Panc1 (cell line): ENCODE measurements around the gene AMZ1. TPM values are rescaled to one million over a fixed set of nuclear protein-coding genes. Genes with fewer than 3 reads are reported as not detected.

Experiments used
- ATAC-seq: fragments of 200-7000 bp; cut with Tn5 transposase; 2 replicates; pipeline ENCODE4 v1.9.1; 2020; ENCODE audit warnings: mild to moderate bottlenecking, moderate library complexity
- BruUV-seq: library from RNA; stranded (reverse); fragments of 400-500 nt; replicated peaks from 2 replicates; lab custom pipeline; 2021; lab: Mats Ljungman, UMichigan
- CTCF ChIA-PET: fragments of 300-600 bp; sonication (Branson Sonifier 250); formaldehyde crosslinking; loops from one replicate; lab custom pipeline; 2022; ENCODE audit warnings: antibody characterized with exemption; lab: Charles Lee
- POLR2A ChIA-PET: fragments of 300-600 bp; sonication (Branson Sonifier 250); formaldehyde crosslinking; loops from one replicate; lab custom pipeline; 2022; ENCODE audit warnings: antibody characterized with exemption; lab: Charles Lee
- DNase-seq: peaks from one replicate; pipeline ENCODE4 v3.0.0-alpha.2; 2010; ENCODE audit warnings: low read depth, low spot score
- H3K27ac ChIP-seq: 2 replicates; pipeline ENCODE4 v1.5.1; 2011; ENCODE audit warnings: mild to moderate bottlenecking, low read length, inconsistent platforms
- H3K27me3 ChIP-seq: fragments of 200-500 bp; sonication (Bioruptor generic); 2 replicates; pipeline ENCODE4 v1.6.0; 2014; ENCODE audit warnings: low read length, inconsistent platforms; ENCODE audit not compliant: control insufficient read depth, insufficient read depth
- H3K36me3 ChIP-seq: fragments of 200-500 bp; sonication (Bioruptor generic); 2 replicates; pipeline ENCODE4 v1.5.1; 2014; ENCODE audit warnings: inconsistent platforms, mild to moderate bottlenecking, low read length, moderate library complexity; ENCODE audit not compliant: control insufficient read depth, insufficient read depth
- H3K4me1 ChIP-seq: 2 replicates; pipeline ENCODE4 v1.5.1; 2011; ENCODE audit warnings: inconsistent platforms, mild to moderate bottlenecking, low read length, moderate library complexity; ENCODE audit not compliant: control insufficient read depth, insufficient read depth
- H3K4me3 ChIP-seq, 2 experiments: 2 replicates each; pipeline ENCODE4 v1.5.1; 2011 to 2012; ENCODE audit warnings: low read depth in 2 of 2, low read length in 2 of 2, mild to moderate bottlenecking in 2 of 2, inconsistent platforms in 1 of 2, moderate library complexity in 1 of 2
- H3K9me3 ChIP-seq: fragments of 200-500 bp; sonication (Bioruptor generic); 2 replicates; pipeline ENCODE4 v1.5.1; 2014; ENCODE audit warnings: low read depth, mild to moderate bottlenecking, inconsistent platforms, low read length, moderate library complexity; ENCODE audit not compliant: control insufficient read depth, insufficient read depth
- POLR2AphosphoS5 ChIP-seq: IDR thresholded peaks from 2 replicates; pipeline ENCODE4 v1.6.1; 2012; ENCODE audit warnings: mild to moderate bottlenecking, low read depth, low read length, moderate library complexity
- SIN3A ChIP-seq: IDR thresholded peaks from 2 replicates; pipeline ENCODE4 v1.6.1; 2012; ENCODE audit warnings: low read depth, mild to moderate bottlenecking, low read length, moderate library complexity, borderline replicate concordance; ENCODE audit not compliant: insufficient read depth
- TCF7L2 ChIP-seq: IDR thresholded peaks from 2 replicates; pipeline ENCODE4 v1.6.1; 2011; ENCODE audit warnings: mild to moderate bottlenecking, low read depth, low read length, inconsistent platforms
- in situ Hi-C: cut with HindIII; loops from 2 replicates; pipeline ENCODE4 v1.10.0; 2016; ENCODE audit warnings: low sequenced_read_pairs, low pct_unique_long_range_greater_than_20kb
- intact Hi-C: fragments of 100-400 bp; cut with micrococcal nuclease; formaldehyde crosslinking; loops from one replicate; pipeline ENCODE4 v1.10.0; 2022; ENCODE audit not compliant: unreplicated experiment
- total RNA-seq: library from RNA; stranded (reverse); gene quantifications from one replicate; pipeline ENCODE4 v1.2.1, GENCODE V29; 2021; ENCODE audit not compliant: unreplicated experiment
- TF ChIP-seq, protein P1 (sequence below), 2 experiments: IDR thresholded peaks; 2 replicates each; pipeline ENCODE4 v1.6.1; 2011 to 2012; ENCODE audit warnings: low read depth in 2 of 2, control low read depth in 1 of 2, low read length in 1 of 2, mild to moderate bottlenecking in 1 of 2, moderate library complexity in 1 of 2; ENCODE audit not compliant: insufficient read depth in 1 of 2
- TF ChIP-seq, protein P2 (sequence below): fragments of 450-650 bp; IDR thresholded peaks from 2 replicates; pipeline ENCODE4 v1.5.1; 2017; ENCODE audit warnings: mild to moderate bottlenecking

AMZ1 gene
- total RNA-seq, 1 experiment from 2014 or later = 0.57 TPM

DNA sequence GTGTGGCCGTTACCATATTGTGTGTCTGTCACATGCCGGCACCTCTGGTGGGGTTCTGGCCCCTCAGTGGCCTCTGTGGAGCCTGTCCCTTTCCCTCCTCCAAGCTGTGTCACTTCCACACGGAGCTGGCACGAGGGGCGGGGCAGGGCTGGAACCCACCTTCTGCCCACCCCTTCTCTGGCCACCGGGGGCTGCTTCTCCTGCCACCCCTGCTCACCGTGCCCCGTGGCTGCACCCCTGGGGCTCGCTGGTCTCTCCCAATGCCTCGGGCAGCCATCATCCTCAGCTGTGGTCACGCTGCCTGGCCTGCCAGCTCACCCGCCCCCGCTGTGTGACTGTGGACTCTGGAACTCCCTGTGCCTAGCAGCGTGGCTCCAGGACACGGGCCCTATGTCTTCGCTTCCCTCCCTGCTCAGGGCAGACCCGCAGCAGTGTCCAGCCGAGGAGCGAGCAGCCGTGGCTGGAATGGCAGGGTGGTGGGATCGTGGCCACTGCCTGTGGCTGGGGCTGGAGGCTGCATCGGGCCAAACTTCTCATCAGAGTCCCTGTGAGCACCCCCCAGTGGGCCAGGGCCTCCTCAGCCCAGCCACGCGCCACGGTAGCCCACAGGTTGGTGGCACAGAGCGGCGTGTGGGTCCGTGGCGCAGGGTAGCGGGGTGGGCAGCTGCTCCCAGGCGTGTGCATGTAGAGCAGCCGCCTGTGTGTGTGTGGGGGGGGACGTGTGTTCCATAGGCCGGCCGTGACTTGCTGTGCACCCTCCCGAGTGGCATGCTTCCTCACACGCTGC lies 48.1 kb upstream of the AMZ1 start:
- in situ Hi-C loops (no loop called here), intact Hi-C loops (no loop called here)
- CTCF ChIA-PET = no interaction called here
- DNase-seq (no peak), ATAC-seq (no peak)
- POLR2A ChIA-PET = no interaction called here
- Histone ChIP-seq H3K9me3 (no peaks in the 10 kb centered on the region), H3K27me3 (no peaks in the 10 kb centered on the region), H3K27ac (peak overlapping the region; percentile 96), H3K36me3 (no peaks in the 10 kb centered on the region), H3K4me1 (peaks cover 96% of the 10 kb centered on the region), H3K4me3 (no peak overlapping the region)
- BruUV-seq = no TSS peak
- TF ChIP-seq POLR2AphosphoS5 (no peak), TCF7L2 (no peak), SIN3A (no peak)
- TF ChIP-seq, protein P1, sequence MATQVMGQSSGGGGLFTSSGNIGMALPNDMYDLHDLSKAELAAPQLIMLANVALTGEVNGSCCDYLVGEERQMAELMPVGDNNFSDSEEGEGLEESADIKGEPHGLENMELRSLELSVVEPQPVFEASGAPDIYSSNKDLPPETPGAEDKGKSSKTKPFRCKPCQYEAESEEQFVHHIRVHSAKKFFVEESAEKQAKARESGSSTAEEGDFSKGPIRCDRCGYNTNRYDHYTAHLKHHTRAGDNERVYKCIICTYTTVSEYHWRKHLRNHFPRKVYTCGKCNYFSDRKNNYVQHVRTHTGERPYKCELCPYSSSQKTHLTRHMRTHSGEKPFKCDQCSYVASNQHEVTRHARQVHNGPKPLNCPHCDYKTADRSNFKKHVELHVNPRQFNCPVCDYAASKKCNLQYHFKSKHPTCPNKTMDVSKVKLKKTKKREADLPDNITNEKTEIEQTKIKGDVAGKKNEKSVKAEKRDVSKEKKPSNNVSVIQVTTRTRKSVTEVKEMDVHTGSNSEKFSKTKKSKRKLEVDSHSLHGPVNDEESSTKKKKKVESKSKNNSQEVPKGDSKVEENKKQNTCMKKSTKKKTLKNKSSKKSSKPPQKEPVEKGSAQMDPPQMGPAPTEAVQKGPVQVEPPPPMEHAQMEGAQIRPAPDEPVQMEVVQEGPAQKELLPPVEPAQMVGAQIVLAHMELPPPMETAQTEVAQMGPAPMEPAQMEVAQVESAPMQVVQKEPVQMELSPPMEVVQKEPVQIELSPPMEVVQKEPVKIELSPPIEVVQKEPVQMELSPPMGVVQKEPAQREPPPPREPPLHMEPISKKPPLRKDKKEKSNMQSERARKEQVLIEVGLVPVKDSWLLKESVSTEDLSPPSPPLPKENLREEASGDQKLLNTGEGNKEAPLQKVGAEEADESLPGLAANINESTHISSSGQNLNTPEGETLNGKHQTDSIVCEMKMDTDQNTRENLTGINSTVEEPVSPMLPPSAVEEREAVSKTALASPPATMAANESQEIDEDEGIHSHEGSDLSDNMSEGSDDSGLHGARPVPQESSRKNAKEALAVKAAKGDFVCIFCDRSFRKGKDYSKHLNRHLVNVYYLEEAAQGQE (IDR thresholded peaks at IDR 0.05; ENCODE audit: insufficient read depth in 1 of 2, low read depth in 2 of 2, low read length in 1 of 2) = no peak
- TF ChIP-seq, protein P2, sequence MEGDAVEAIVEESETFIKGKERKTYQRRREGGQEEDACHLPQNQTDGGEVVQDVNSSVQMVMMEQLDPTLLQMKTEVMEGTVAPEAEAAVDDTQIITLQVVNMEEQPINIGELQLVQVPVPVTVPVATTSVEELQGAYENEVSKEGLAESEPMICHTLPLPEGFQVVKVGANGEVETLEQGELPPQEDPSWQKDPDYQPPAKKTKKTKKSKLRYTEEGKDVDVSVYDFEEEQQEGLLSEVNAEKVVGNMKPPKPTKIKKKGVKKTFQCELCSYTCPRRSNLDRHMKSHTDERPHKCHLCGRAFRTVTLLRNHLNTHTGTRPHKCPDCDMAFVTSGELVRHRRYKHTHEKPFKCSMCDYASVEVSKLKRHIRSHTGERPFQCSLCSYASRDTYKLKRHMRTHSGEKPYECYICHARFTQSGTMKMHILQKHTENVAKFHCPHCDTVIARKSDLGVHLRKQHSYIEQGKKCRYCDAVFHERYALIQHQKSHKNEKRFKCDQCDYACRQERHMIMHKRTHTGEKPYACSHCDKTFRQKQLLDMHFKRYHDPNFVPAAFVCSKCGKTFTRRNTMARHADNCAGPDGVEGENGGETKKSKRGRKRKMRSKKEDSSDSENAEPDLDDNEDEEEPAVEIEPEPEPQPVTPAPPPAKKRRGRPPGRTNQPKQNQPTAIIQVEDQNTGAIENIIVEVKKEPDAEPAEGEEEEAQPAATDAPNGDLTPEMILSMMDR = no peak

DNA sequence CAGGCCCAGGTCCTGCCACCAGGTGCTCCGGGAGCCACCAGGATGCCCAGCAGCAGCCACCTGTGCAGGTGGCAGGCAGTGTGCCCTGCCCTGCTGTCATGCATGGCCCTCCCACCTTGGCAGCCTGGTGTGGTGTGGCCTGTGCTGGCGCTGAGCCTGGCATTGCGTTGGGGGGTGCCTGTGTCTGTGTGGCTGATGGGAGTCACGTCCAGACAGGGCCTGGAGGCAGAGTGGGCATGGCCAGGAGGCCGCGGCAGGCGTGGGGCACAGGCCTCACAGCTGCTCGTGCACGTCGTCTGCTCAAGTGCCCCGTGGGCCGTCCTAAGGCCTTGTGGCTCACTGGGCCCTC lies 47.5 kb upstream of the AMZ1 start:
- no peak for DNase-seq
- peak overlapping the region; percentile 96 for H3K27ac ChIP-seq

More for the DNA sequence above, 47.5 kb upstream of the AMZ1 start:
- ChIA-PET POLR2A (no interaction called here), CTCF (no interaction called here)
- no peaks in the 10 kb centered on the region for H3K36me3 ChIP-seq
- H3K4me1 ChIP-seq = peaks cover 96% of the 10 kb centered on the region
- H3K4me3 ChIP-seq = no peak overlapping the region
- BruUV-seq = no TSS peak
- no peaks in the 10 kb centered on the region for H3K27me3 ChIP-seq
- in situ Hi-C loops (no loop called here), intact Hi-C loops (no loop called here)
- TF ChIP-seq, protein P1 (IDR thresholded peaks at IDR 0.05; ENCODE audit: insufficient read depth in 1 of 2, low read depth in 2 of 2, low read length in 1 of 2) = 0 out of 4 replicates have a peak, but pooled peaks of 1 of the 2 experiments have one; percentile 52
- no peak for TF ChIP-seq SIN3A
- H3K9me3 ChIP-seq = no peaks in the 10 kb centered on the region
- peak; percentile 13 for ATAC-seq
